HepG2 (cell line): ENCODE measurements around the gene NUP93. TPM values are rescaled to one million over a fixed set of nuclear protein-coding genes. Genes with fewer than 3 reads are reported as not detected.
A peak's percentile ranks its signal among the peaks of the same experiment; 100 is the strongest.

Experiments
- ARNTL ChIP-seq: sonication (generic); formaldehyde crosslinking; IDR thresholded peaks from 2 replicates; pipeline ENCODE4 v1.4.0; 2020; ENCODE audit warnings: mild to moderate bottlenecking, missing genetic modification reagents
- ATAD3A ChIP-seq: sonication (generic); formaldehyde crosslinking; IDR thresholded peaks from 2 replicates; pipeline ENCODE4 v1.4.0; 2020; ENCODE audit warnings: missing genetic modification reagents
- CC2D1A ChIP-seq: sonication (generic); formaldehyde crosslinking; IDR thresholded peaks from 2 replicates; pipeline ENCODE4 v1.8.1; 2023; ENCODE audit warnings: mild to moderate bottlenecking, missing genetic modification reagents
- CHCHD3 ChIP-seq: sonication (generic); formaldehyde crosslinking; IDR thresholded peaks from 2 replicates; pipeline ENCODE4 v1.8.0; 2022; ENCODE audit warnings: mild to moderate bottlenecking, missing genetic modification reagents, moderate library complexity
- CHD2 ChIP-seq: IDR thresholded peaks from 2 replicates; pipeline ENCODE4 v1.6.1; 2011; ENCODE audit warnings: low read depth, low read length, improper control_type of control experiment
- CREB1 ChIP-seq, 2 experiments: fragments of 450-650 bp in 1 of 2; IDR thresholded peaks; 2 replicates each; pipeline ENCODE4 v1.6.1; 2016 to 2017; ENCODE audit warnings: control low read depth in 1 of 2, mild to moderate bottlenecking in 1 of 2, missing compliant biosample characterization in 1 of 2, missing genetic modification characterization in 1 of 2
- DMTF1 ChIP-seq: sonication (generic); formaldehyde crosslinking; IDR thresholded peaks from 2 replicates; pipeline ENCODE4 v1.4.0; 2020; ENCODE audit warnings: mild to moderate bottlenecking, missing genetic modification reagents
- DNMT3B ChIP-seq: conservative IDR thresholded peaks from 2 replicates; pipeline ENCODE4 v1.6.1; 2016; ENCODE audit warnings: missing biosample characterization, control low read depth
- FLYWCH1 ChIP-seq: sonication (generic); formaldehyde crosslinking; IDR thresholded peaks from 2 replicates; pipeline ENCODE4 v1.8.1; 2023; ENCODE audit warnings: mild to moderate bottlenecking, missing genetic modification reagents
- MAFG ChIP-seq: sonication (generic); formaldehyde crosslinking; IDR thresholded peaks from 2 replicates; pipeline ENCODE4 v1.5.1; 2020; ENCODE audit warnings: mild to moderate bottlenecking, missing genetic modification reagents
- MXI1 ChIP-seq: IDR thresholded peaks from 3 replicates; pipeline ENCODE4 v1.6.1; 2012; ENCODE audit warnings: low read depth, low read length, inconsistent platforms, borderline replicate concordance
- NPAS2 ChIP-seq: sonication (generic); formaldehyde crosslinking; IDR thresholded peaks from 2 replicates; pipeline ENCODE4 v1.8.0; 2022; ENCODE audit warnings: mild to moderate bottlenecking, missing genetic modification reagents, borderline replicate concordance
- PHF21A ChIP-seq: sonication (generic); formaldehyde crosslinking; IDR thresholded peaks from 2 replicates; pipeline ENCODE4 v1.5.0; 2020; ENCODE audit warnings: mild to moderate bottlenecking, missing genetic modification reagents
- PHF8 ChIP-seq: sonication (generic); formaldehyde crosslinking; IDR thresholded peaks from 2 replicates; pipeline ENCODE4 v1.5.0; 2020; ENCODE audit warnings: missing genetic modification reagents
- RBFOX2 ChIP-seq: fragments of 200-400 bp; formaldehyde crosslinking; IDR thresholded peaks from 2 replicates; pipeline ENCODE4 v1.6.1; 2017; ENCODE audit warnings: low read depth, mild to moderate bottlenecking, low read length
- SMYD3 ChIP-seq: sonication (generic); formaldehyde crosslinking; IDR thresholded peaks from 2 replicates; pipeline ENCODE4 v1.8.1; 2023; ENCODE audit warnings: mild to moderate bottlenecking, missing genetic modification reagents
- U2AF2 ChIP-seq: fragments of 200-400 bp; formaldehyde crosslinking; IDR thresholded peaks from 2 replicates; pipeline ENCODE4 v1.6.1; 2017; ENCODE audit warnings: low read depth, mild to moderate bottlenecking, low read length
- XRCC5 ChIP-seq: fragments of 200-400 bp; formaldehyde crosslinking; optimal IDR thresholded peaks from 2 replicates; pipeline ENCODE3; 2017; ENCODE audit warnings: mild to moderate bottlenecking, low read length
- ZBTB4 ChIP-seq: sonication (generic); formaldehyde crosslinking; IDR thresholded peaks from 2 replicates; pipeline ENCODE4 v1.4.0; 2020; ENCODE audit warnings: missing genetic modification reagents, mild to moderate bottlenecking, borderline replicate concordance
- ZBTB7B ChIP-seq: sonication (generic); formaldehyde crosslinking; IDR thresholded peaks from 2 replicates; pipeline ENCODE4 v1.4.0; 2020; ENCODE audit warnings: missing genetic modification reagents
- ZC3H13 ChIP-seq: sonication (generic); formaldehyde crosslinking; IDR thresholded peaks from 2 replicates; pipeline ENCODE4 v1.8.1; 2023; ENCODE audit warnings: mild to moderate bottlenecking, missing genetic modification reagents, moderate library complexity
- ZNF446 ChIP-seq: sonication (generic); formaldehyde crosslinking; IDR thresholded peaks from 2 replicates; pipeline ENCODE4 v1.5.0; 2020; ENCODE audit warnings: mild to moderate bottlenecking, missing genetic modification reagents
- ZNF501 ChIP-seq: sonication (generic); formaldehyde crosslinking; IDR thresholded peaks from 2 replicates; pipeline ENCODE4 v1.5.1; 2020; ENCODE audit warnings: mild to moderate bottlenecking, moderate library complexity, missing genetic modification reagents
- ZNF580 ChIP-seq: IDR thresholded peaks from 2 replicates; pipeline ENCODE4 v1.6.1; 2016; ENCODE audit warnings: low read depth, borderline replicate concordance
- ZNF644 ChIP-seq: IDR thresholded peaks from 2 replicates; pipeline ENCODE4 v1.6.1; 2016; ENCODE audit warnings: low read depth
- ZNF75D ChIP-seq: sonication (generic); formaldehyde crosslinking; IDR thresholded peaks from 2 replicates; pipeline ENCODE4 v1.8.1; 2023; ENCODE audit warnings: missing genetic modification reagents, mild to moderate bottlenecking, borderline replicate concordance
- polyA plus RNA-seq, 8 experiments: library from polyadenylated mRNA; depleted of rRNA in 3 of 8; stranded (reverse) in 7 of 8; unstranded in 1 of 8; fragments of >200 nt; fragmentation: Illumina TruSeq in 4 of 8; extraction: Trizol in 4 of 8; gene quantifications; 2 replicates each; pipeline versions ENCODE4 v1.2.1 to v1.2.3, GENCODE V29; 2011 to 2016; ENCODE audit warnings: low read depth in 4 of 8, missing spikeins in 1 of 8, mixed read lengths in 1 of 8; ENCODE audit not compliant: insufficient read depth in 1 of 8
- total RNA-seq, 5 experiments: library from RNA; depleted of rRNA; stranded (reverse); fragments of >200 nt; fragmentation: Illumina TruSeq; extraction: Trizol; gene quantifications; 2 replicates each; pipeline ENCODE4 v1.2.3, GENCODE V29; 2016; ENCODE audit warnings: low read depth in 1 of 5

NUP93 gene
- total and polyA plus RNA-seq, 2 of the 13 experiments (the other 11 are each of a cell fraction or from before 2014, with no cell fraction given): 58.5 to 140 TPM

GRCh38 chr16:56861092-56861610, 131.2 kb downstream of the NUP93 start (continued):
- TF ChIP-seq CREB1 (IDR thresholded peaks at IDR 0.05): no peak
- TF ChIP-seq CREB1 (CRISPR knock-in tag; IDR thresholded peaks at IDR 0.05): no peak
- TF ChIP-seq FLYWCH1 (CRISPR knock-in tag): no peak
- no peak for TF ChIP-seq ATAD3A
- no peak for TF ChIP-seq U2AF2
- TF ChIP-seq DMTF1: no peak
- TF ChIP-seq CHCHD3: no peak
- no peak for TF ChIP-seq MXI1
- 0 out of 2 replicates have a peak, but pooled peaks have one; percentile 33 for TF ChIP-seq ZNF501 (CRISPR knock-in tag)
- TF ChIP-seq PHF21A (CRISPR knock-in tag): 0 out of 2 replicates have a peak, but pooled peaks have one; percentile 2
- no peak for TF ChIP-seq ZC3H13
- no peak for TF ChIP-seq RBFOX2
- TF ChIP-seq ZNF644 (CRISPR knock-in tag): no peak
- TF ChIP-seq ZNF446: no peak
- no peak for TF ChIP-seq ZNF75D (CRISPR knock-in tag)
- no peak for TF ChIP-seq CC2D1A (CRISPR knock-in tag)
- no peak for TF ChIP-seq PHF8 (CRISPR knock-in tag)
- TF ChIP-seq NPAS2: no peak
- no peak for TF ChIP-seq ZBTB4 (CRISPR knock-in tag)
- peak; percentile 29; the same call in 1 of the 2 replicates for TF ChIP-seq ZBTB7B
- TF ChIP-seq XRCC5: no peak
- no peak for TF ChIP-seq DNMT3B
- TF ChIP-seq SMYD3 (CRISPR knock-in tag): no peak
- no peak for TF ChIP-seq MAFG (CRISPR knock-in tag)
- TF ChIP-seq ZNF580 (CRISPR knock-in tag): no peak
- TF ChIP-seq CHD2: no peak
- TF ChIP-seq ARNTL (CRISPR knock-in tag): no peak
